Neural cell (in vitro differentiated cells): ENCODE measurements around the gene COL25A1. TPM values are rescaled to one million over a fixed set of nuclear protein-coding genes. Genes with fewer than 3 reads are reported as not detected.

ENCODE experiments used
- H2AFZ ChIP-seq: fragments of 200-600, 300-800 bp; sonication (generic), shearing (Covaris generic); 2 replicates; pipeline ENCODE4 v1.6.0; 2014; ENCODE audit warnings: low read depth, mild to moderate bottlenecking, antibody characterized with exemption, low read length, moderate library complexity
- H3F3A ChIP-seq: fragments of 200-600 bp; shearing (Covaris generic); 2 replicates; pipeline ENCODE4 v1.6.1; 2016; ENCODE audit warnings: mild to moderate bottlenecking, moderate library complexity, mixed read lengths, antibody characterized with exemption, low read length; ENCODE audit not compliant: insufficient read depth, poor library complexity, severe bottlenecking
- H3K27ac ChIP-seq: fragments of 200-600, 300-800 bp; sonication (generic), shearing (Covaris generic); 2 replicates; pipeline ENCODE4 v1.5.1; 2014; ENCODE audit warnings: mild to moderate bottlenecking, low read length, moderate library complexity
- H3K27me3 ChIP-seq: fragments of 300-800, 200-600 bp; sonication (generic), shearing (Covaris generic); 2 replicates; pipeline ENCODE4 v1.6.0; 2014; ENCODE audit warnings: mild to moderate bottlenecking, low read depth, low read length, moderate library complexity; ENCODE audit not compliant: insufficient read depth
- H3K36me3 ChIP-seq: fragments of 300-800, 200-600 bp; sonication (generic), shearing (Covaris generic); 2 replicates; pipeline ENCODE4 v1.5.1; 2014; ENCODE audit warnings: mild to moderate bottlenecking, antibody characterized with exemption, low read length, moderate library complexity; ENCODE audit not compliant: insufficient read depth
- H3K4me2 ChIP-seq: fragments of 300-800, 200-600 bp; sonication (generic), shearing (Covaris generic); 2 replicates; pipeline ENCODE4 v1.6.0; 2014; ENCODE audit warnings: mild to moderate bottlenecking, low read length
- H3K4me3 ChIP-seq: fragments of 300-800, 200-600 bp; sonication (generic), shearing (Covaris generic); 2 replicates; pipeline ENCODE4 v1.5.1; 2014; ENCODE audit warnings: mild to moderate bottlenecking, low read length, moderate library complexity
- H3K79me2 ChIP-seq: fragments of 200-600 bp; shearing (Covaris generic); replicated peaks from 2 replicates; pipeline ENCODE4 v1.6.0; 2014; ENCODE audit warnings: mild to moderate bottlenecking, low read length, moderate library complexity; ENCODE audit not compliant: insufficient read depth
- H3K9ac ChIP-seq: fragments of 300-800, 200-600 bp; sonication (generic), shearing (Covaris generic); 2 replicates; pipeline ENCODE4 v1.6.1; 2016; ENCODE audit warnings: mild to moderate bottlenecking, low read length, mixed read lengths
- H3K9me2 ChIP-seq: fragments of 200-600 bp; shearing (Covaris generic); 2 replicates; pipeline ENCODE4 v1.6.1; 2016; ENCODE audit warnings: mild to moderate bottlenecking, low read length, mixed read lengths; ENCODE audit not compliant: insufficient read depth
- H3K9me3 ChIP-seq: fragments of 200-600, 300-800 bp; sonication (generic), shearing (Covaris generic); 2 replicates; pipeline ENCODE4 v1.6.1; 2016; ENCODE audit warnings: mild to moderate bottlenecking, mixed run types, low read length, moderate library complexity, mixed read lengths
- H4K20me1 ChIP-seq: fragments of 200-600 bp; shearing (Covaris generic); 2 replicates; pipeline ENCODE4 v1.6.1; 2016; ENCODE audit warnings: mild to moderate bottlenecking, mixed run types; ENCODE audit not compliant: insufficient read depth
- CTCF ChIP-seq: fragments of 450-650 bp; IDR thresholded peaks from 2 replicates; pipeline ENCODE4 v1.5.1; 2014; ENCODE audit warnings: antibody characterized with exemption, mild to moderate bottlenecking, moderate library complexity; ENCODE audit not compliant: poor library complexity, severe bottlenecking
- EP300 ChIP-seq: fragments of 450-650 bp; conservative IDR thresholded peaks from 2 replicates; pipeline ENCODE4 v1.6.1; 2014; ENCODE audit warnings: antibody characterized with exemption, mild to moderate bottlenecking, moderate library complexity; ENCODE audit not compliant: poor library complexity, severe bottlenecking
- EZH2 ChIP-seq: fragments of 200-600, 300-800 bp; shearing (Covaris generic), sonication (generic); IDR thresholded peaks from 2 replicates; pipeline ENCODE4 v1.6.1; 2014; ENCODE audit warnings: antibody characterized with exemption, low read length, borderline replicate concordance, mild to moderate bottlenecking; ENCODE audit not compliant: insufficient read depth, poor library complexity, severe bottlenecking
- MXI1 ChIP-seq: fragments of 450-650 bp; conservative IDR thresholded peaks from 2 replicates; pipeline ENCODE4 v1.6.1; 2014; ENCODE audit warnings: antibody characterized with exemption, mild to moderate bottlenecking; ENCODE audit not compliant: poor library complexity, severe bottlenecking
- POLR2AphosphoS5 ChIP-seq: IDR thresholded peaks from 2 replicates; pipeline ENCODE4 v1.6.1; 2012
- RAD21 ChIP-seq: fragments of 450-650 bp; conservative IDR thresholded peaks from 2 replicates; pipeline ENCODE4 v1.6.1; 2014; ENCODE audit warnings: antibody characterized with exemption, mild to moderate bottlenecking, moderate library complexity
- SMC3 ChIP-seq: fragments of 450-650 bp; conservative IDR thresholded peaks from 2 replicates; pipeline ENCODE4 v1.6.1; 2014; ENCODE audit warnings: antibody characterized with exemption, mild to moderate bottlenecking, moderate library complexity; ENCODE audit not compliant: poor library complexity
- TAF1 ChIP-seq: IDR thresholded peaks from 2 replicates; pipeline ENCODE4 v1.6.1; 2012; ENCODE audit warnings: low read depth
- polyA plus RNA-seq: library from polyadenylated mRNA; depleted of rRNA; stranded (reverse); fragments of >200 nt; gene quantifications from 2 replicates; pipeline ENCODE4 v1.2.3, GENCODE V29; 2014
- TF ChIP-seq, protein P1 (sequence below): IDR thresholded peaks from 2 replicates; pipeline ENCODE4 v1.6.1; 2012; ENCODE audit warnings: borderline replicate concordance

The COL25A1 gene
- polyA plus RNA-seq, 1 donor from 2014 or later, result 32.3 TPM

GRCh38 chr4:108959491-108959890, 343.0 kb downstream of the COL25A1 start:
- Histone ChIP-seq H3K27me3 (no peaks in the 10 kb centered on the region), H4K20me1 (no peaks in the 10 kb centered on the region), H3K4me3 (no peak overlapping the region), H2AFZ (no peak overlapping the region), H3K9me2 (no peaks in the 10 kb centered on the region), H3K9me3 (no peaks in the 10 kb centered on the region), H3K27ac (no peak overlapping the region), H3K4me2 (no peak overlapping the region), H3F3A (no peaks in the 10 kb centered on the region), H3K9ac (no peak overlapping the region), H3K36me3 (no peaks in the 10 kb centered on the region), H3K79me2 (no peaks in the 10 kb centered on the region)
- TF ChIP-seq MXI1 (no peak), POLR2AphosphoS5 (no peak), CTCF (no peak), EP300 (no peak), TAF1 (no peak), EZH2 (no peak), SMC3 (no peak), RAD21 (no peak)
- TF ChIP-seq, protein P1, sequence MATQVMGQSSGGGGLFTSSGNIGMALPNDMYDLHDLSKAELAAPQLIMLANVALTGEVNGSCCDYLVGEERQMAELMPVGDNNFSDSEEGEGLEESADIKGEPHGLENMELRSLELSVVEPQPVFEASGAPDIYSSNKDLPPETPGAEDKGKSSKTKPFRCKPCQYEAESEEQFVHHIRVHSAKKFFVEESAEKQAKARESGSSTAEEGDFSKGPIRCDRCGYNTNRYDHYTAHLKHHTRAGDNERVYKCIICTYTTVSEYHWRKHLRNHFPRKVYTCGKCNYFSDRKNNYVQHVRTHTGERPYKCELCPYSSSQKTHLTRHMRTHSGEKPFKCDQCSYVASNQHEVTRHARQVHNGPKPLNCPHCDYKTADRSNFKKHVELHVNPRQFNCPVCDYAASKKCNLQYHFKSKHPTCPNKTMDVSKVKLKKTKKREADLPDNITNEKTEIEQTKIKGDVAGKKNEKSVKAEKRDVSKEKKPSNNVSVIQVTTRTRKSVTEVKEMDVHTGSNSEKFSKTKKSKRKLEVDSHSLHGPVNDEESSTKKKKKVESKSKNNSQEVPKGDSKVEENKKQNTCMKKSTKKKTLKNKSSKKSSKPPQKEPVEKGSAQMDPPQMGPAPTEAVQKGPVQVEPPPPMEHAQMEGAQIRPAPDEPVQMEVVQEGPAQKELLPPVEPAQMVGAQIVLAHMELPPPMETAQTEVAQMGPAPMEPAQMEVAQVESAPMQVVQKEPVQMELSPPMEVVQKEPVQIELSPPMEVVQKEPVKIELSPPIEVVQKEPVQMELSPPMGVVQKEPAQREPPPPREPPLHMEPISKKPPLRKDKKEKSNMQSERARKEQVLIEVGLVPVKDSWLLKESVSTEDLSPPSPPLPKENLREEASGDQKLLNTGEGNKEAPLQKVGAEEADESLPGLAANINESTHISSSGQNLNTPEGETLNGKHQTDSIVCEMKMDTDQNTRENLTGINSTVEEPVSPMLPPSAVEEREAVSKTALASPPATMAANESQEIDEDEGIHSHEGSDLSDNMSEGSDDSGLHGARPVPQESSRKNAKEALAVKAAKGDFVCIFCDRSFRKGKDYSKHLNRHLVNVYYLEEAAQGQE, result no peak

- no peak overlapping the region for H2AFZ ChIP-seq
- TF ChIP-seq RAD21, result no peak
- no peak for TF ChIP-seq EZH2
- TF ChIP-seq MXI1, result no peak
- TF ChIP-seq, protein P1, result no peak
- no peak overlapping the region for H3K27ac ChIP-seq
- no peak overlapping the region for H3K4me2 ChIP-seq
- H3K9me3 ChIP-seq, result no peaks in the 10 kb centered on the region
- H3K9me2 ChIP-seq, result no peaks in the 10 kb centered on the region
- no peaks in the 10 kb centered on the region for H3K27me3 ChIP-seq
- H3K36me3 ChIP-seq, result no peaks in the 10 kb centered on the region
- no peak overlapping the region for H3K9ac ChIP-seq
- H3F3A ChIP-seq, result no peaks in the 10 kb centered on the region
- no peak overlapping the region for H3K4me3 ChIP-seq
- no peaks in the 10 kb centered on the region for H3K79me2 ChIP-seq
- no peaks in the 10 kb centered on the region for H4K20me1 ChIP-seq
Observed at GRCh38 chr4:108954880-108955279, 347.6 kb downstream of the COL25A1 start.
